HG03139 (cell line): ENCODE data around the gene LZTR1.
"Not testable (repeated sequence)": the region's sequence is repeated elsewhere in the genome, so short reads cannot be mapped to it uniquely, and the experiment has no call there.

ENCODE experiments used
- ATAC-seq: cut with Tn5 transposase; IDR thresholded peaks from one replicate; pipeline ENCODE4 v1.9.1; 2021; ENCODE audit not compliant: unreplicated experiment

The LZTR1 gene

GRCh38 chr22:20995329-20996030, 13.4 kb downstream of the LZTR1 start:
- no peak for ATAC-seq

- no peak for ATAC-seq
Observed at GRCh38 chr22:20996031-20996410, 13.9 kb downstream of the LZTR1 start.

DNA sequence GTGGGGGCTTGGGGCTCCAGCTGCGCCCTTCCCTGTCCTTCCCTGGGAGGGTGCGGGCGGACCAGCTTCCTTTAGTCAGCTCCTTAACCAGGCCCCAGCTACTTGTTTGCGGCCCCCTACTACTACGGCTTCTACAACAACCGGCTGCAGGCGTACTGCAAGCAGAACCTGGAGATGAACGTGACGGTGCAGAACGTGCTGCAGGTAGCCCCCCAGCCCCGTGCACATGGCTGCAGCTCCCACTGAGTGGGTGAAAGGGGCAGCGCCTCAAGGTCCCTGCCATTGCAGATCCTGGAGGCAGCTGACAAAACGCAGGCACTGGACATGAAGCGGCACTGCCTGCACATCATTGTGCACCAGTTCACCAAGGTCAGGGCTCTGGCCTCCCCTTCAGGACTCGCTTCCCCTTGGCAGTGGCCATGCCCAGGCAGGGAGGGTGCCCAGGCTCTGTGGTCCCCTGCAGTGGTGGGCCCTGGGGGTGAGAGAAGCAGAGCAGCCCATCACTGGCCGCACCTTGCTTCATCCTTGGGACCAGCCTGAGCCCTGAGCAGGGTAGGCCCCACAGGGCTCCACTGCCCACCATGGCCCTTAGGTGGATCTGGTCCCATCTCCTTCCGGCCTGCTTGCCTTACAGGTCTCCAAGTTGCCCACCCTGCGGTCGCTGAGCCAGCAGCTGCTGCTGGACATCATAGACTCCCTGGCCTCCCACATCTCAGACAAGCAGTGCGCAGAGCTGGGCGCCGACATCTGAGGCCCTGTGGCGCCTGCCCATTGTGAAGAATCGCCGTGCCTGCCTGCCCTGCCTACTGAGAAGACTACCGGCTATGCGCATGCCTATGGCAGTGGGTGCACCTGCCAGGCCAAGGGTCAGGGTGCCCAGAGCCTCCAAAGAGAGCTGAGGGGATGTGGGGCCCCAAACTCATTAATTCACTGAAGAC, 14.8 kb downstream of the LZTR1 start:
- no peak for ATAC-seq

GRCh38 chr22:20997536-20998257, 15.6 kb downstream of the LZTR1 start:
- ATAC-seq = no peak

DNA sequence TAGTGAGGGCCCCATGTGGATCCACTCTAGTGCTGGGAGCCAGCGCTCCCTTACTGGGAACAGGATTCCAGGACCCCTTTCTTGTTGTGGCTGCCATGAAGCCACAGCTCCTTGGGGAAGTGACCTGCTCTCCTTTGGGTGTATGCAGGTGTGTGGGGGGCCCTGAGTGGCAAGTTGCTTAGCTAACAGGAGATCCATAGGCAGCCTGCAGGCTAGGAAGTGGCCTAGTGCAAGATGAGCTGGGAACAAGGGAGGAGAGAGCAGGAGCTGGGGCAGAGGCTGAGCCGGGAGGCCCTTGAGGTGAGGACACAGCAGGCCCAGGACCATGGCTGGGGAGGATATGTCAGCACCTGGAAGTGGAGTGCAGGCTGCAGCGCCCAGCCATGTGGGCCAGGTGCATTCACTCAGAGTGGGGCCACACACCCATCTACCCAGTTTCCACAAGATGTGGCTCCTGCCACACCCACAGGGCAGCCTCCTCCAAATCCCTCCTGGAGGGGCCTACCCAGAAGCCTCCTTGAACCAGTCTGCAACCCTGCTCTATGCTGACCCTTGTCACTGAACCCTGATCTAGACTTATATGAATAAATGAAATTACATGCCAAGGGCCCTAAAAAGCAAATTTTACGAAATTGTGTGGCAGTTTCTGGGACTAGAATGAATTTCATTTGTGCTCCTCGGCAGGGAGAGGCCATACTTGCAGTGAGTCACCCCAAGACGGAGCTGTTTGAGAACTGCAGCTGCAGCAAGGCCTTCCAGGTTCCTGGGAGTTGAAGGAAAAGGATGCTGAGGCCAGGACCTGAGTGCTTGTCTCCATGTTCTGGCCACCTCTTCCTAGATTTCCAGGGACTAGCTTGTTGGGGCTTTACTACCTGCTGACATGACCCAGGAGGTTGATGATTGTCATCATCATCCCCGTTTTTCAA, 16.6 kb downstream of the LZTR1 start:
- ATAC-seq = no peak

- no peak for ATAC-seq
Observed at GRCh38 chr22:20999350-21000206, 17.5 kb downstream of the LZTR1 start.

DNA sequence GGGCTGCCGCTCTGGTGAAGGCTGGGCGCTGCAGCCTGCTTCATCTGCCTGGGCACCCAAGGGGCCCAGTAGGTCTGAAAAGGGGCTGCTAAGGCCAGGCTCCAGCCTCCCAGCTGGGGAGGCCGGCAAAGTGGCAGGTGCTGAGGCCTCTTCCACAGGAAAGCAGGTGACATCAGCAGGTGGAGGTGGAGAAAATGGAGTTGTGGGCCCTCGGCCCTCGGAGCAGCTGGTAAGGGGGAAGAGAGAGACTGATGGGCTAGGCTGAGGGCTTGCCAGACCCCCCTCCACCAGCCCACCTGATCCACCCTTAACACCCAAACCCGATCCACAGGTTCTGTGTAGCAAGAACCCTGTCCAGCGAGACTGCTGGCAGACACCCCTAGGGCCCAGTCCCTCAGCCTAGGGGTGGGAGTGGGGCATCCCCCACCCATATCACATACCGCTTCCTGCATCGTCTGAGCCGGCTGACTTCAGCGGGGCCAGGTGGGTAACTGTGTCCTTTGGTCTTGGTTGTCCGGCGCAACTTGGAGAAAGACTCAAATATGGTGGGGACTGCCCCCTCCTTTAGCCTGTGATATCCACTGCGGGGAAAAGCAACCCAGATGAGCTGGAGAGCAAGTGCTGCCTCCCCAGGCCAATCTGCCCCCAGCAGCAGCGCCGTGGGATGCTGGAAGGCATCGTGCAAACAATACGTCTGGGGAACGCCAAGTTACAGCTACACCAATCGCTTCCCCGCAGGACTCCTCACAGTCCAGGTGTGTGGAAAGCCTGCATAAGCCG, 18.3 kb downstream of the LZTR1 start:
- no peak for ATAC-seq

GRCh38 chr22:21000987-21001600, 19.0 kb downstream of the LZTR1 start:
- ATAC-seq = no peak

- peak; percentile 78 for ATAC-seq
Observed at GRCh38 chr22:21001601-21002325, 19.7 kb downstream of the LZTR1 start, which contains the start of gene THAP7. TSS of gene THAP7 (minus strand) at chr22:21002118. CDS start at chr22:21001911, 207 bp downstream.

DNA sequence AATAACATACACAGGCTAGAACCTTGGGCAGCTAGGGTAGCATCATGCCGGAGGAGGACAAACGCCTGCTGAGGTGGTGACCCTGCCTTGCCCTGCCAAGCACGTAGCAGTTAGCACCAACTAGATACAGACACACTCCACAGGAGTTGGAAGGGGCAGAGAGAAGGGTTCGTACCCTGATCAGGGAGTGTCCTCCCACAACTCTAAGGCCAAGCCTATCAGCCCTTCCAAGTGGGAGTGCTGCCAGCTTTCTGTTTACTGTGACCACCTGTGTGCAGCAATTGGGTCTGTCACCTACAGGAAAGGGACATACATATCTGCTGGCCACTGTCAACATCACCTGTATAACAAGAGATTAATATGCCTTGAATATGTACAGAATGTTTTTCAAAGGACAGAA, 21.7 kb downstream of the LZTR1 start:
- no peak for ATAC-seq

DNA sequence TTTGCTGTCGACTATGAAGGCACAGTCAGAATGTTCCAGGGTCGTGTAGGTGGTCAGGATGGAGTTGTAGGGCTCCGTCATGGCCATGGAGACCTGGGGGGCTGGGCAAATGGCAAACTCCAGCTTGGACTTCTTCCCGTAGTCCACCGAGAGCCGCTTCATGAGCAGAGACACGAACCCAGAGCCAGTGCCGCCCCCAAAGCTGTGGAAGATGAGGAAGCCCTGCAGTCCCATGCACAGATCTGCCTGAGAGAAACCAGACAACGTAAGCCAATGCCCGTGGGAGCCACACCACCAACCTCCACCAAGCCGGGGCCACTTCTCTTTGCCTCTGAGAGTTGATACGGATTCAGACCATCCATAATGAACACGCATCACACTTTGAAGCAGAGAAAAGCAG, 27.1 kb downstream of the LZTR1 start:
- ATAC-seq = not testable (repeated sequence)

- no peak for ATAC-seq
Observed at GRCh38 chr22:21009638-21010425, 27.7 kb downstream of the LZTR1 start.

- ATAC-seq = no peak
Observed at GRCh38 chr22:21010426-21011113, 28.5 kb downstream of the LZTR1 start.

- ATAC-seq = no peak
Observed at GRCh38 chr22:21012446-21013407, 30.6 kb downstream of the LZTR1 start.

DNA sequence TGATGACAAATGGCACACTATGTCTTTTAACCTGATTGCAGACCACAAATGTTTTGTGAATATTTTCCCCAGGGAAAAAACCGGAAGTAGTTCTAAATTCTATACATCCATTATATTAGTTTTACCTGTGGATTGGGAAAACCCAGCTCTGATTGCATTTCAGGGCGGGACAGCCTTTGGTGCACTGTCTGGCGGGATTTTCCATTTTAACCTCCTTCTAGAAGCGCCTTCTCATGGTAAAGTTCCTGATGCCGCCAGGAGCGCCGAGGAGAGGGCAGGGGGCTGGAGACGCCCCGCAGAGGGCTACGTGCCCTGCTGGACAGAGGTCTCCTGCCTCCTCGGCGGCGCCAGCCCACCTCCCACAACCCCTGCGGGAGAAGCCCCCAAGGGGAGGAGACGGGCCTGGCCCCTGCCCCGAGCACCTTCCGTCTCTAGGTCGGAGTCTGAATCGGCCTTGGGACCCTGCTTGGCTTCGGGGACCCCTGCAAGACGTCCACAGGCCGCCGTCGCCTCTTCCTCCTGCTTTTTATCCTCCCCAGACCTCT, 31.6 kb downstream of the LZTR1 start:
- ATAC-seq = no peak
